Fibroblast of skin of scalp (primary cell): ENCODE data around the gene ETF1. TPM values are rescaled to one million over a fixed set of nuclear protein-coding genes. Genes with fewer than 3 reads are reported as not detected.
A peak's percentile ranks its signal among the peaks of the same experiment; 100 is the strongest.

Experiments used
- DNase-seq: peaks from one replicate; pipeline ENCODE4 v3.0.0-alpha.2; 2013
- polyA plus RNA-seq, 2 experiments: library from polyadenylated mRNA; unstranded; fragments of 120-200 nt; gene quantifications; one replicate each; pipeline ENCODE4 v1.2.1, GENCODE V29; 2013; ENCODE audit not compliant: insufficient read length in 2 of 2

Gene ETF1
- polyA plus RNA-seq (2013, experiment 1 of 2; ENCODE audit: insufficient read length), result 98.7 TPM
- 95.6 TPM for polyA plus RNA-seq (2013, experiment 2 of 2; ENCODE audit: insufficient read length)

DNA sequence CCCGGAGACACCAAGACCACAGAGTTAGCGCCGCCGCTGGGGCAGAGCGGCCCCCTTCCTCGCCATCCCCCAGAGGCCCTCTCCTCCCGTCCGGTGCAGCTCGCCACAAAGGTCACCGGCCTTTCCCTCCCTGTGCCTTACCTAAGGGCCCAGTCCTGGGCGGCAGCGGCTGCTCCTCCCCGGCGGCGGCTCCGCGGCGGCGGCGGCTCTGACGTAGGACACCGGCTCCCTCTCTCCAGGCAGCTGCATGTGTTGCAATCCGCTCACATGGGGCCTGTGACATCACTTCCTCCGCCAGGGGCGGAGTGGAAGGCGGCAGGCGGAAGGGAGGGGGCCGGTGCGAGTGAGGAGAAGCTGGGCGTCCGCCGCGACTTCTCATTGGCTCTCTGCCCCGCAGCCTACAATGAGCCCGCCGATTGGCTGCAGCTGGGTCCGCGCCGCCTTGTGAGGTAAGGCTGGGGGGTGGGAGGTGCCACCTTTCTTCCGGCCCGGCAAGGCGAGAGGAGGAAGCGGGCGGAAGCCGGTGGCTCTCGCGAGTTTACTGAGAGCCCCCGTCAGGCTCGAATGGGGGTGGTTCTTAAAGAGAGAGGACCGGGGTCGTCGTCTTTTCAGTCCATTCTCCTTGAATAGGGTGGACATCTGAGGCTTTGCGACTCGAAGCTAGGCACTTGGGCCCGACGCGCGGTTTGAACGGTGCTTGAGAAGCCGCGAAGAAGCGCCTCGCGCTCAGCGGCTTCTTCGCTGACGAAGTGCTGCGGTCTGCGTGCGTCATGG lies at the start of gene ETF1:
Gene ETF1, minus strand, starts transcription at position 281 of the 774 bp plus-strand sequence. CDS start 318 bp downstream, outside the sequence.
- peak; percentile 100 for DNase-seq

DNA sequence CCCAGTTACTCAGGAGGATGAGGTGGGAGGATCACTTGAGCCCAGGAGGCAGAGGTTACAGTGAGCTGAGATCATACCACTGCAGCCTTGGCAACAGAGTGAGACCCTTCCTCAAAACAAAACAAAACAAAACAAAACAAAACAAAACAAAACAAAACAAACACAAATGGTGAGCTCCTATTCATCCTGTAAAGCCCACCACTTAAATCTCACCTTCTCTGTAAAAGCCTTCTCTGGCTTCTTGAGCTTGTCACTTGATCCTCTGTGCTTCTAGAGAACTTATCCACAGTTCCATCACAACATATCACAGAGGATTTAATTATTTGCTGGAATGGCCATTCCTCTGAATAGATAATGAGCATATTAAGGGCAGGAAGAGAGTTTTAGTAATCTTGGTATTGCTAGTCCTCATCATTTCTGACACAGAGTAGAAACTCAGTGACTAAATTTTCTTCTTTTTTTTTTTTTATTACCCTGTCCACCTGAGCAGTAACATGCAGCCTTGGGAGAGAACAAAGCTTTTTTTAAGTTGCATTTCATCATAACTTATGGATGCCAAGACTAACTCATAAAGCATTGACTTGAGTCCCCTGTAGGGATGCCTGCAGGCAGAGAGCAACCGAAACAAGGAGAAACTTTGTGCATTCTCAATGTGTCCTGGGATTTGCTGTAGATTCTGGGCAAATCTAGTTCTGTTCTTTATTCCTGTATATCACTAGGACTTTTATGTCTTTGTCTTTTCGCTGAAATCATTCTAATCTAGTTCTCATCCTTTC lies 45.2 kb upstream of the ETF1 start:
- DNase-seq, result no peak

DNA sequence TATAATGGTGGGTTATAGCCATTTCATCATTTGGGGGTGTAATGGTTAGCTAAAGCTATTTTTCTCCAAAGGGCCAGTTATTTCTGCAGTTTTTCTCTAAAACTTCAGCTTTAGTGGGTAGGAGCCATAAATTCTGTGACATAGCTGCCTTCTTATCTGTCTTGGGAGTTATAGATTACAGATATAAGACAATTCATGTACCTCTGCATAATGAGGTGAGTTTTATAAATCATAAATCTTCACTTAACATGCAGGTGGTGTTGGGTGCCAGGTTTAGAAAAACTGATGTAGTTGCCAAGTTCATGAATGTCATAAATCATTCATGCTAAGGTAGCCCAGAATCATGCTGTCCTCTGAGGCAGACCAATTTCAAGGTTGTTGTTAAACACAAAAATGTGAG lies 42.1 kb upstream of the ETF1 start:
- no peak for DNase-seq

DNA sequence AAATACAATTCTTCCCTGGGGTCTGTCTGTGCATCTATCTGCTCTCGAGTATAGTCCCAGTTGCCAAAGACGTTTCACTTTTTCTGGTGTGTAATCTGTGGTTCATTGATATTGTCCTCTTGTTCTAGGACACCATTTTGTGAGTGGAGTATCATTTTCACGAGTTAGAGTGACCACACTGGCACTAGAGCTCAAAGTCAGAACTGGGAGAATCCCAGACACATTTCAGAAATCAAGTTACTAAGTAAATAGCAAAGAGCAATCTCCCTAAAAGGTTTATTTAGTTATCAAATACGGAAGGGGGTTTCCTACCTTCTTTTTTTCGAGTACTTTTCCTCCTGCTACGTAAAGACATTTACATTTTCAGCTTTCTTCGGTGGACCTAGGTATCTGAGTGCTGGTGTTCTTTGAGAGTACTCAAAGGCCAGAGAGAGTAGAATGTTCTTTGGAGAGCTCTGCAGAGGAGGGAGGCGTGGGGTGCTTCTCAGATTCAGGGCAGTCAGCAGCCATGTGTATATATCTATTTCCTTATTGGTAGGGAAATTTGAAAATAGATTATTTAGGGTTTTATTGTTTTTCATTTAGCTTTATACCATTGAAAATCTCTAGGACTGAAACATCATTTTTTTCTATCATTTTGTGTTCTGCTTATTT lies 41.1 kb upstream of the ETF1 start:
- DNase-seq, result no peak

DNA sequence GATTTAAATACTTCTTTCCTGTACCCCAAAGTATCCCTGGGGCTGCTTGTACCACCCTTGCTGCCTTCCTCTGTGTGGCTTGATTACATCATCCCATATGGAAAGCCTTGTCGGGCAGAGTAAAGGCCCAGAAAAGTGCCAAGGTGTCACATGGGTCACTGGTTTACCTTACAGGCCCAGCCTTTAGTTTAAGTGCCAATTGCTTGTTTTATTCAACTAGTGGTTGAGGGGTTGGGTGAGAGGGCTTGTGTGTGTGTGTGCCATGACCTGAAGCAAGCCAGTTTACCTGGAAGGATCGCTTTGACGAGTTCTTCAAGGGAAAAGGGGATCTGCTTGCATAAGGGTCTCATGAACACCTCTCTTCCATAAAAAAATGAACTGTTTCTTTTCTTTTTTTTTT lies 39.9 kb upstream of the ETF1 start:
- no peak for DNase-seq

DNA sequence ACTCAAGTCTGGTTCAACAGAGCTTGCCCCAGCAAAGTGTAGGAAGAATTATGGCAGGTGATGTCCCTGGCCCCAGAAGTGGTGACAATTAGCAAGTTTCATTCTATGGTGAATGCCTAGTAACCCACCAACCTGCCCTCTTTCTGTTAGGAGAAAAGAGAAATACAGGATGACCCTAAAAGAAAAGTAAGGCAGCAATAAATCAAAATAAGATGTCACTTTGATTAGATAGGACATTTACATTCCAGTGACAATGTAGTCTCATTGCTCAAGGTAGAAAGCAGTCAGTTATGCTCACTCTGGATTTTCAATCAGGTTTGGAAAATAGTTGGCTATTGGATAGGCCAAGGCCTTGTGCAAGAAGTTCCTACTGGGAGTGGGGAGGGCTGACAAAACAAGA lies 37.7 kb upstream of the ETF1 start:
- DNase-seq, result no peak

DNA sequence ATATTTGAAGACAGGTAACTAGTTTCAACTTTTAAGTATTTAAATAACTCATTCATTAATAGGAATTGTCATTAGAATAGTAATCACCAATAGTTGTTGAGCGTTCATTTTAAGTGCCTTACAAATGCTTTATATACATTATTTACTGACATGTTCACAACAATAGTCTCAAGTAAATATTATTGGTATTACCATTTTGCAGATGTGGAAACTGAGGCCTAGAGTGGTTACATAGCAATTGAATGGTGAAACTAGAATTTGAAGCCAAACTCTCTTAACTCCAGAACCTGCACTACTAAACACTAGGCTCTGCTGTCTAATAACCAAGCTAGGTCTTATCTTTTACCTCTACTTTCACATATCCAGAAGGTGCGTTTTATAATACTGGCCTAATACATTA lies 37.0 kb upstream of the ETF1 start:
- DNase-seq, result no peak

DNA sequence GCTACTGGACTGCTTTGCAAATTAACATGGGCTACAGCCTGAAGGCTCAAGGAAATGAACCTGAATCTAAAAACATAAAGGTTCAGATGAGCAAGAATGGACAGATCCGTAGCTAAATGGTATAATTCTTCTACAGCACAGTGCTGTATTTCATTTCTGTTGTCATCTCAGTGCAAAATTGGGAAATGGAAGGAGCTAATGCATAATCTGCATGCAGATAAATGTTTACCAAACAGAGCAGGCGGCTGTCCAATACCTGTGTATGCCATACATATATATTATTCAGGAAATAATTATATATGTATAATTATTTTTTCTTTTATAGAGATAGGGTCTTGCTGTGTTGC lies 36.5 kb upstream of the ETF1 start:
- DNase-seq, result no peak

DNA sequence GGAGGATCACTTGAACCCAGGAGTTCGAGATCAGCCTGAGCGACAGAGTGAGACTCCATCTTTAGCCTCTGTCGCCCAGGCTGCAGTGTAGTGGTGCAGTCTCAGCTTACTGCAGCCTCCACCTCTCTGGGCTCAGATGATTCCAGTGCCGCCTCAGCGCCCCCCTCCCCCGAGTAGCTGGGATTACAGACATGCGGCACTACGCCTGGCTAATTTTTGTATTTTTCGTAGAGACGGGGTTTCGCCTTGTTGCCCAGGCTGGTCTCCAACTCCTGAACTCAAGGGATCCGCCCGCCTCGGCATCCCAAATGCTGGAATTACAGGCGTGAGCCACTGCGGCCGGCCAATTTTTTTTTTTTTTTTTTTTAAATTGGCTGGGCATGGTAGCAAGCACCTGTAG lies 34.4 kb upstream of the ETF1 start:
- DNase-seq, result no peak

DNA sequence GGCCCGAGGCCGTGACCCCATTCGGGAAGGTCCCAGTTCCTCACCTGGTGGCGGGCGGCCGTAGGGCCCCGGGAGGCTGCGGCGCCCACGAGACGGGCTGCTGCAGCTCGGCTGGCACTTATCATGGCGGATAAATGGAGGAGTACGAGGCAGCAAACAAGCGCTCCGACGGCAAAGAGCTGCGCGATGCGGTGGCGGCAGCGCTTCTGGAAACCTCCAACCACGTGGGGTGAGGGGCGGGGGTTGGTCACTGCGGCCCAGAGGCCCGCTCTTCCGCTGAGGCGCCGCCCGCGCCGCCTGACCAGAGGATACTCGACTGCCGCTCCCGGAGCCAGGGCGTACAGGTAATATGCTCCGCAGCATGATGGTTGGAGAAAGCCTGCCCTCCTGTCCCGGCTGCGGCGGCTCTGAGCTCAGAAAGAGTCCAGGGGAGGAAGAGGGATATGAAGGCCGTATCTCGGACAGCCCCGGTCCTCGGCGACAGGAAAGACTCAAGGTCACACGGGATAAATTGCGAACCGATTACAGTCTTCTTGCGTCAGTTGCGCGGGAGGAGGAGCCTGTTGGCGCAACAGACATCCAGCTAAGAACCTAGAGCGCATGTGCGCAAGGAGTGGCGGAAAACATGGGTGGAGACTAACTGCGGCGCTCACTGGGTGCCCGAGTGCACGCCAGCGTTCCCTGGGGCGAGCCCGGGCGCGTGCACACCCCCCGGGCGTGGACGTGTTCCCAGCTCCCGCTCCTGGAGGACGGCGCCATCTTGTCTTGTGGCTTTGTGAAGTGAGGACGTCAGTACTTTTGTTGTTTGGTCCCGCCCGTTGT lies 32.4 kb upstream of the ETF1 start, which contains the start of gene HSPA9:
Gene HSPA9, minus strand, starts transcription at position 208 of the 822 bp plus-strand sequence. Its CDS starts 83 bp downstream, at position 125.
- DNase-seq, result peak; percentile 100

DNA sequence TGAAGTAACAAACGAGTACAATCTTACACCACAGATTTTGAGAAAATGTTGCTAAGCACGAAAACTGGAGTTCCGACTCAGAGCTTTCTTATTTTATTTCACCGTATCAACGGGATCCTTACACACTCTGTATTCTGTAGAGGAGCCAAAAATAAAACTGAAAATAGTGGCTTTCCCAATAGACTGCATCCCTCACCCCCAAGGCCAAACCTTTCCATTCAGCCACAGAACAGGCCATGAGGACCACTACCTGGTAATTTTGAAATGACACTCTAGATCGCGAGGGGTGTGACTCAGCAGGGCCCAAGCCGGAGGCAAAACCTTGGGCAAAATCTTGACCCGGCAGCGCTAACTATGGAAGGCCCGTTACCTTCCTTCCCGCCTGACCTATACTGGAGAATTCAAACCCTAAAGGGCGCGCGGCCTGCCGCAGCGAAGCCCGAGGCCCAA lies 31.7 kb upstream of the ETF1 start:
- no peak for DNase-seq

DNA sequence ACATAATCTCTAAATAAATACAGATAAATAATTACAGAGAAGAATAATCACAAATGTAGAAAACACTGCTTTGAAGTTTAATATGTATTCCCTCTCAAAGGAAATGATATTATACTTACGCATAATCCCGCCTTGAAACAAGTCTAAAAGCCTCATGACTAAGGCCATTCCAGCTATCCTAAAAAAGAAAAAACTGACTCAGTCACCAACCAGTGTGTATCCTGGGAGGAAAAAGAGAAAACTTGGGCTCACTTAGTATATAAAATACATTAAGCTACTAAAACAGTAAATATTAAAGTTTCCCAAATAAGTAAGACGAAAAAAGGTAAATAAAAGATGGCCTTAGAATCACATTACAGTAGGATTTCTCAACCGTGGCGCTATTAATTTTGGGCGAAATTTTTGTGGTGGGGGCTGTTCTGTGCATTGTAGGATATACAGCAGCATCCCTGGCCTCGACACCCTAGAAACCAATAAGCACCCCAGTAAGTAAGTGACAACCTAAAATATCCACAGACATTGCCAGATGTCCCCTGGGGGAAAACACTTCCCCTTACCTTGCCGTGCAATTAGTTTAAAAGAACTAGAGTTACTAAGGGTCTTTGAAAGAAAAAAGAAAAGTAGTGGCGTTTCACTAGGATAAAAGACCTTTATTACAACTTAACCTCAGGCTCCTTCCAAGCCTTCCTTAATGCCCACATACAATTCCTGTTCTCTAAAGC lies 31.1 kb upstream of the ETF1 start:
- peak; percentile 14 for DNase-seq

DNA sequence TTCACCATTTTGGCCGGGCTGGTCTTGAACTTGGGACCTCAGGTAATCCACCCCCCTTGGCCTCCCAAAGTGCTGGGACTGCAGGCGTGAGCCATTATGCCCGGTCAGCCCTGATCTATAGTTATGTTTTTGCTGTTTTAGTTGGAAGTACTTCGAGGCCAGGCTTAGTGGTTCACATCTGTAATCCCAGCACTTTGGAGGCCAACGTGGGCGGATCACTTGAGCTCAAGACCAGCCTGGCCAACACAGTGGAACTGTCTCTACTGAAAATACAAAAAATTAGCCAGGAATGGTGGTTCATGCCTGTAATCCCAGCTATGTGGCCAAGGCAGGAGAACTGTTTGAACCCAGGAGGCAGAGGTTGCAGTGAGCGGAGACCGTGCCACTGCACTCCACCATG lies 30.2 kb upstream of the ETF1 start:
- DNase-seq, result no peak

DNA sequence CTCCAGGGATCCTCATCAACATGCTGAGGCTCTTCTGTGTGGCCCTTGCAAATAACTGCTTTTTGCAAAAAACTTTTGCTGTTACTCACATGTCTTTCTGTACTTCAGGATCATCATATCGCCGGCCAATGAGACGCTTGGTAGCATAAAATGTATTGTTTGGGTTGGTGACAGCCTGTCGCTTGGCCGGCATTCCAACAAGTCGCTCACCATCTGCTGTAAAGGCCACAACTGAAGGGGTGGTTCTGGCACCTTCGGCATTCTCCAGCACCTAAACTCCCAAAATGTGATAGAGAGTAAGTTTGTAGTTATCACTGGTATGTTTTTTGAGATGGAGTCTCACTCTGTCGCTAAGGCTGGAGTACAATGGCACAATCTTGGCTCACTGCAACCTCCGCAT lies 27.8 kb upstream of the ETF1 start:
- DNase-seq, result no peak

DNA sequence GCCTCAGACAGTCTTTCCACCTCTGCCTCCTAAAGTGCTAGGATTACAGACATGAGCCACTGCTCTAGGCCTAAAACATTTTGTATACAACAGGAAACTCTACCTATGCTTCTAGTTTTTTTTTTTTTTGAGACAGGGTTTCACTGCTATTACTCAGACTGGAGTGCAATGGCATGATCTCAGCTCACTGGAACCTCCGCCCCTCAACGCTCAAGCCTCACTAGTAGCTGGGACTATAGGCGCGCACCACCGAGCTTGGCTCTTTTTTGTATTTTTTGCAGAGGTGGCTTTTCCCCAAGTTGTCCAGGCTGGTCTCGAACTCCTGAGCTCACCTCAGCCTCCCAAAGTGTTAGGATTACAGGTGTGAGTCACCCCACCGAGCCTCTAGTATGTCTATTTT lies 26.7 kb upstream of the ETF1 start:
- no peak for DNase-seq

DNA sequence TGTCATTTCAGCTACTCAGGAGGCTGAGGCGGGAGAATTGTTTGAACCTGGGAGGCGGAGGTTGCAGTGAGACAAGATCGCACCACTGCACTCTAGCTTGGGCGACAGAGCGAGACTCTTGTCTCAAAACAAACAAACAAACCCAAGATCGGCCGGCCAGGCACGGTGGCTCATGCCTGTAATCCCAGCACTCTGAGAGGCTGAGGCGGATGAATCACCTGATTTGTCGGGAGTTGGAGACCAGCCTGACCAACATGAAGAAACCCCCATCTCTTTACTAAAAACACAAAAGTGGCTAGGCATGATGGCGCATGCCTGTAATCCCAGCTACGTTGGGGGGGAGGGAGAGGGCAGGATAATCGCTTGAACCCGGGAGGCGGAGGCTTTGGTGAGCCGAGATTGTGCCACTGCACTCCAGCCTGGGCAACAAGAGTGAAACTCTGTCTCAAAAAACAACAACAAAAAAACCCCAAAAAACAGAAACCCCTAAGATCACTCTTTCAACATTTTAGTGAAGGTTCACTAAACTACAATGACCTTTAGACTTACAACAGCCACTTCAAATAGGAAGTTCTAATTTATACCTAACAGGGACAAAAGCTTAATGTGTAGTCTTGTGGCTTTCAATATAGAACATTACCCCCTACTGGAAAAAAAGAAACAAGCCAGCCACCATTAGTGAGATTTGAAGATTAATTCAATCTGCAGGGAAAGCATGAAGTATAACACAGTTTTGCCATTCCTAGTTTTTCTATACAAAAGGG lies 25.2 kb upstream of the ETF1 start:
- DNase-seq, result no peak

DNA sequence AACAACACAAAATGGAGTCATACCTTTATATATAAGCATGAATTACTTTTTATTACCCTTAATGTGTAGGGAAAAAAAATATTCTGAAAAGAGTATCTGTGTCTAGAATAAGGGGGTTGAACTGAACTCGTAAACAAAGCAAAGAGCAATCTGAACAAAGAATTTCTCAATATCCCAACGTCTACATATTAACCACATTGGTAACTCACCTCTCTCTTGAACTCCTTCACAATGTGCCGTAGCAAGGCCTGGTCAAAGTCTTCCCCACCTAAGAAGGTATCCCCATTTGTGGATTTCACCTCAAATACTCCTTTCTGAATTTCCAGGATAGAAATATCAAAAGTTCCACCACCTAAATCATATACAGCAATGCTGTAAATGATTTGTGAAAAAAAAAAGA lies 23.8 kb upstream of the ETF1 start:
- no peak for DNase-seq

DNA sequence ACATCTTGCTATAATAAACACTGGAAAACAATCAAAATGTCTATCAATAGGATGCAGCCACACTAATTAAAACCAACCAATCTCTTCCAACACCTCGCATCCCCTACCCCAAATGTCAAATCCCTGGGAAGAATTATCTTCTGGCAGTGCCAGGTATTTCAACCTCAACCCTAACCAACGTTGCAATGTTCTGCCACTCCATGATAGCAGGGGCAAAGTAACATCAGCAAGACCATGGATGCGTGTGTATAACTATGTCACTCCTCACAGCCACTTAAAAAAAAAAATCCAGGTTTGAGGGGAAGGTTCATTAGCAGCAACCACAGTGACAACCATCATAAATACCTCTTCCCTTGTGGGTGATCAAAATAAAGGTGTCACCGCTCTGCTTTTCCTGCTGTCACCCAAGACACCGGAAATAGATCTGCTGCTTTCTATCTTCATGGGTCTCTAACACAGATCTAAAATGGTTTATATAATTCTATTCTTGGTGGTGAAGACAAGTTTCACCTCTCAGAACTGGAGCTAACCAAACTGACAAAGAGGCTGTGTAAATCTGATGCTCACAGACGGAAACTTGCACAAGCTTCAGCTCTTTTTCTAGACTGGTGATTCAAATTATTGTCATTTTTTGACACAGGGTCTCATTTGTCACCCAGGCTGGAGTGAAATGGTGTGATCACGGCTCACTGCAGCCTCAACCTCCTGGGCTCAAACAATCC lies 22.2 kb upstream of the ETF1 start:
- no peak for DNase-seq

DNA sequence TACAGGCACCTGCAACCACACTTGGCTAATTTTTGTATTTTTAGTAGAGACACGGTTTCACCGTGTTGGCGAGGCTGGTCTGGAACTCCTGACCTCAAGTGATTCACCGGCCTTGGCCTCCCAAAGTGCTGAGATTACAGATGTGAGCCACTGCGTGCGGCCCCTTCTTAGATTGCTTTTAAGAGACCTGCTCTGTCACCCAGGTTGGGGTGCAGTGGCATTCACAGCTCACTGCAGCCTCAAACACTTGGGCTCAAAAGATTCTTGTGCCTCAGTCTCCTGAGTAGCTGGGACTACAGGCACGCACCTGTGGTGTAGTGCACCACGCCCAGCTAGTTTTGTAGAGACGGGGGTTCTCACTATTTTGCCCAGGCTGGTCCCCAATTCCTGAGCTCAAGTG lies 21.2 kb upstream of the ETF1 start:
- no peak for DNase-seq
